ENCODE data around the gene C2orf66.

DNA sequence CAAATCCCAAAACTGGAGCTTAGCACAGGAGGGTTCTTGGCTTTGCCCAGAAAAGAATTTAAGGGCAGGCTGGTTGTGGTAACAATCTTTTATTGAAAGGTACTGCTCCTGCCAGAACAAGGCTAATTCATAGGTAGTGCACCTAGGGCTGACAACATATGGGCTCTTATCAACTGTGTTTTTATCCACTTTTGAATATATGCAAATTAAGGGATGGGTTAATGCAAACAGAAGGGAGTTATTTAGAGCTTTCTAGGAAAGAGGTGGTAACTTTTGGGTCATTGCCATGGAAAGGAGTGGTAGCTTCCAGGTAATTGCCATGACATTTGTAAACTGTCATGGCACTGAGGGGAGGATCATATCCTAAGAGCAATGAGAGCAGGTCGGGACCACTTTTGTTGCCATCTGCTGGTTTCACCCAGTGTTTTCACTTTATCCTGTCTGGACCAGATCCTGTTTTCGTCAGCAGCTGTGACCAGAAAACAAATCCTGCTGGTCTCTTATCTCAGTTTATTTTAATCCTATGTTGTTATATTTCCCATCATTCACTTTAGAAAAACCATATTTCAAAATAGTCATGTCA lies 981 bp downstream of the C2orf66 start:
- TF ChIP-seq, protein P1, sequence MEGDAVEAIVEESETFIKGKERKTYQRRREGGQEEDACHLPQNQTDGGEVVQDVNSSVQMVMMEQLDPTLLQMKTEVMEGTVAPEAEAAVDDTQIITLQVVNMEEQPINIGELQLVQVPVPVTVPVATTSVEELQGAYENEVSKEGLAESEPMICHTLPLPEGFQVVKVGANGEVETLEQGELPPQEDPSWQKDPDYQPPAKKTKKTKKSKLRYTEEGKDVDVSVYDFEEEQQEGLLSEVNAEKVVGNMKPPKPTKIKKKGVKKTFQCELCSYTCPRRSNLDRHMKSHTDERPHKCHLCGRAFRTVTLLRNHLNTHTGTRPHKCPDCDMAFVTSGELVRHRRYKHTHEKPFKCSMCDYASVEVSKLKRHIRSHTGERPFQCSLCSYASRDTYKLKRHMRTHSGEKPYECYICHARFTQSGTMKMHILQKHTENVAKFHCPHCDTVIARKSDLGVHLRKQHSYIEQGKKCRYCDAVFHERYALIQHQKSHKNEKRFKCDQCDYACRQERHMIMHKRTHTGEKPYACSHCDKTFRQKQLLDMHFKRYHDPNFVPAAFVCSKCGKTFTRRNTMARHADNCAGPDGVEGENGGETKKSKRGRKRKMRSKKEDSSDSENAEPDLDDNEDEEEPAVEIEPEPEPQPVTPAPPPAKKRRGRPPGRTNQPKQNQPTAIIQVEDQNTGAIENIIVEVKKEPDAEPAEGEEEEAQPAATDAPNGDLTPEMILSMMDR (IDR thresholded peaks at IDR 0.05) = no peak
- TF ChIP-seq POLR2A (IDR thresholded peaks at IDR 0.05) = no peak

Measured in adrenal gland (tissue), 5 donors.